Suprapubic skin (tissue), 4 donors: Measurements from ENCODE around the gene FOLH1. TPM values are rescaled to one million over a fixed set of nuclear protein-coding genes. Genes with fewer than 3 reads are reported as not detected.
"Not testable (repeated sequence)": the region's sequence is repeated elsewhere in the genome, so short reads cannot be mapped to it uniquely, and the experiment has no call there.

ENCODE experiments used
- DNase-seq, 2 donors: peaks; one replicate each; pipeline ENCODE4 v3.0.0-alpha.2; 2019; ENCODE audit warnings: low spot score in 2 of 2
- H3K27ac ChIP-seq: fragments of 200-600 bp; sonication (generic); one replicate; pipeline ENCODE4 v1.5.1; 2019
- H3K27me3 ChIP-seq: fragments of 200-600 bp; sonication (generic); one replicate; pipeline ENCODE4 v1.5.1; 2019
- H3K36me3 ChIP-seq: fragments of 200-600 bp; sonication (generic); one replicate; pipeline ENCODE4 v1.5.1; 2019
- H3K4me1 ChIP-seq: fragments of 200-600 bp; sonication (generic); one replicate; pipeline ENCODE4 v1.5.1; 2019
- H3K4me3 ChIP-seq: fragments of 200-600 bp; sonication (generic); one replicate; pipeline ENCODE4 v1.5.1; 2019; ENCODE audit warnings: mild to moderate bottlenecking
- H3K9me3 ChIP-seq: fragments of 200-600 bp; sonication (generic); one replicate; pipeline ENCODE4 v1.5.1; 2019
- EP300 ChIP-seq: sonication (generic); formaldehyde crosslinking; IDR thresholded peaks from one replicate; pipeline ENCODE4 v1.6.1; 2017; ENCODE audit warnings: antibody characterized with exemption
- POLR2A ChIP-seq, 2 donors: fragments of 450-650 bp; IDR thresholded peaks; one replicate each; pipeline ENCODE4 v1.6.1; 2017; ENCODE audit warnings: antibody characterized with exemption in 2 of 2, mild to moderate bottlenecking in 2 of 2, moderate library complexity in 2 of 2
- POLR2AphosphoS5 ChIP-seq, 3 donors: sonication (generic); formaldehyde crosslinking; IDR thresholded peaks; one replicate each; pipeline ENCODE4 v1.6.1; 2017; ENCODE audit warnings: antibody characterized with exemption in 3 of 3
- WGBS: methylation state at CpG from one replicate; pipeline ENCODE4 v1.1.5; 2018; 5-methylcytosine and 5-hydroxymethylcytosine counted together
- total RNA-seq, 4 donors: library from RNA; depleted of rRNA; stranded (reverse); fragments of >200 nt; gene quantifications; one replicate each; pipeline ENCODE4 v1.1.0, GENCODE V29; 2016
- TF ChIP-seq, protein P1 (sequence below), 2 donors: fragments of 200-600 bp in 1 of 2; fragments of 450-650 bp in 1 of 2; sonication (generic) in 1 of 2; IDR thresholded peaks; one replicate each; pipeline ENCODE4 v1.5.1; 2016 to 2019; ENCODE audit warnings: antibody characterized with exemption in 2 of 2, mild to moderate bottlenecking in 1 of 2, moderate library complexity in 1 of 2

Gene FOLH1
- total RNA-seq, 4 donors from 2014 or later = 0.64 to 2.6 (median 1.5) TPM

DNA sequence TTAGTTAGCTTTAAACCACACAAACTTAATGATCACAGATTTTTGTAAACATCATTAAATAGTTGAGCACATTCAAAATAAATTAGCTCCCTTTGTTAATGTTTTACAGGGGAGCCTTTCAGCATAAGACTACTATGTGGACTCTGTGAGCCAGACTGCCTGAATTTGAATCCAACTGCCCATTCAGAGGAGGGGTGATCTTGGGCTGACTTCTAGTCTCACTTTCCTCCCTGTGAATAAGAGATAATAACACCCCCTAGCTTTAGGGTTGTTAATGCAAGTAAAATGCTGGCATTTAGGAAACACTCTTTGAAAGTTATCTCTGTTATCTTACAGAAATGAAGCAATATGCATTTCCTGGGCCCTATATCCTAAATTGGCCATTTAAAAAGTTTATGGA is 23.6 kb downstream of the FOLH1 start:
- not testable (repeated sequence) for DNase-seq, H3K27me3 ChIP-seq, H3K27ac ChIP-seq, H3K9me3 ChIP-seq, H3K36me3 ChIP-seq, H3K4me3 ChIP-seq, H3K4me1 ChIP-seq

DNA sequence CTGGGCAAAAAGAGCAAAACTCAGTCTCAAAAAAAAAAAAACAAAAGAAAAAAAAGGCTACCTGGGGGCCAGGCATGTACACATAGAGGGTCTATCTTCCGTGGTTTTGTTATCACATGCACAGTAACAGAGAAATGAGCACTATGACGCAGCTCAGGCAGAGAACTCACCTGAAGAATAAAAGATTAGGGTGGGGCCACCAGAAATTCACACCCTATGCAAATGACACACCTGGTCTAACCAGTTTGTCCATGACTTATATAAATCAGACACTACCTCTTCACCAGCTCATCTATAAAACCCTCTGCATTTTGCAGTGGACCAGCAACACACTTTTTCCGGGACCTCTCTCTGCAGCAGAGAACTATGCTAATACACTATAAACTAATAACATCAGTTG is 30.5 kb downstream of the FOLH1 start:
- WGBS = 27% methylated on average over 3 of the region's 3 CpGs
- H3K27me3 ChIP-seq, H3K4me1 ChIP-seq, DNase-seq, H3K9me3 ChIP-seq, H3K36me3 ChIP-seq, H3K4me3 ChIP-seq, H3K27ac ChIP-seq: not testable (repeated sequence)

GRCh38 chr11:49175378-49175777 is 33.0 kb downstream of the FOLH1 start:
- not testable (repeated sequence) for H3K27me3 ChIP-seq, H3K4me3 ChIP-seq, H3K9me3 ChIP-seq, DNase-seq, H3K4me1 ChIP-seq, H3K36me3 ChIP-seq, H3K27ac ChIP-seq

DNA sequence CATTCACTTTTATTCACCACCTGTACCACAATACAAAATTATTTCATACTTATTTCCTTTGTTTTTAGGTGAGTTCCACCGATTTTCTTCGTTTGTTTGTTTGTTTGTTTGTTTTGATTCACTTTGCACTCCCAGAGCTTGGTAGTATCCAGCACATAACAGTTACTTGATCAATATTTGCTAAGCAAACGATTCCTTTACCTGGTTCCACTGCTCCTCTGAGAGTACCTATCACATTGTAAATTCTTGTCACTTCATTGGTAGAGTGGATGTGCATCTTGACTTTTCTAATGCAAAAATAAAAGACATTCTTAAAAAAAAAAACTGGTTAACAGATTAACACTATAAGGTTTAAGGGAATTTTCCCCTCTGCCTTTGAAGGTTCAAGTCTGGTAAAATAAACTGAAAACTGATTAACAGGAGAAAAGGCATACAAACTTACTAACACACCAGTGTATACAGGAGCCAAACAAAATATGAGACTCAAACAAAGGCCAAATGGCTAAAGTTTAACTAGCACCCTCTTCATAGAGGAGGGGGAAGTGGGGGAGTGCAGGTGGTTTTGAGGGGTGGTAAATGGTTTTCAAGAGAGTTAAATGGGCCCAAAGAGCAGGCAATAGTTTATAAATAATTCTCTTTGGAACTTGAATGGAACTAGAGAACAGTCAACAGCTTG is 33.6 kb downstream of the FOLH1 start:
- not testable (repeated sequence) for H3K27me3 ChIP-seq, H3K4me1 ChIP-seq, DNase-seq, H3K36me3 ChIP-seq, H3K9me3 ChIP-seq, H3K4me3 ChIP-seq, H3K27ac ChIP-seq
- 63% methylated on average over 3 of the region's 3 CpGs for WGBS

DNA sequence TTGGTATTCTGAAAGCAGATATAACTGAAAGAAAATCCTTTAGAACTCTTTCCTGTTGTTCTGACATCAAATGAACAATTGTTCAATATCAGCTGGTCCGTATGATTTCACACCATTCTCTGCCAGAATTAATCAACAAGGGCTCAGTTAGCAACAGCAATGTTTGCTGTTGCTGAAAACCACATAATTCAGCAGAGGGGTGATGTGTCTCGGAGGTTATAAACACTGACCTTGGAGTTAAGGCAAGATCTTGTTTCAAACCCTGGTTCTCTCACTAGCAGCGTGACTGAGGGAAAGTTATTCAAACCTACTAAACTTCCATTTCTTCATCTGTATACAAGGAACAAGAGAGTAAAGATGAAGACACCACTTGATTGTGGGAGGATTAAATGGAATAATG is 36.8 kb downstream of the FOLH1 start:
- not testable (repeated sequence) for H3K27me3 ChIP-seq, H3K4me3 ChIP-seq, H3K36me3 ChIP-seq, H3K4me1 ChIP-seq, H3K27ac ChIP-seq, H3K9me3 ChIP-seq, DNase-seq
- WGBS = 67% methylated on average over 3 of the region's 3 CpGs

DNA sequence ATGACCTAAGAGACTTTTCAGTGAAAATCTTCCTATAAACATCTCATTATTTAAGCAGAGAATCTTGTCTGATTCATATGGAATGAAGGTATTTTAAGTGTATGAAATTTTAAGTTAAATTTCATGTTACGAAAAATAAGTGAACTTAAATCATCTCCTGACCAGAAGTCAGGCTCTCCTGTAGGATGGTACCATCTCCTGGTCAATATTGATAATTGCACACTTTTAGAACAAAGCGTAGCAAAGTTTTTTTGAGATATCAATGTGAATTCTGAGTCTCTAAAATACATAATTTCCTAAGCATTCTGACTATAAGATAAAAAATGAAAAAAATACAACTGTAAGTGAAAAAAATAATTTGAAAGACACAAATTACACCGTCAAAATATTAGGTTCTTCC is 38.8 kb downstream of the FOLH1 start:
- not testable (repeated sequence) for H3K36me3 ChIP-seq, DNase-seq, H3K4me1 ChIP-seq, H3K9me3 ChIP-seq, H3K27me3 ChIP-seq, H3K4me3 ChIP-seq, H3K27ac ChIP-seq
- WGBS = 77% methylated on average over 3 of the region's 3 CpGs

DNA sequence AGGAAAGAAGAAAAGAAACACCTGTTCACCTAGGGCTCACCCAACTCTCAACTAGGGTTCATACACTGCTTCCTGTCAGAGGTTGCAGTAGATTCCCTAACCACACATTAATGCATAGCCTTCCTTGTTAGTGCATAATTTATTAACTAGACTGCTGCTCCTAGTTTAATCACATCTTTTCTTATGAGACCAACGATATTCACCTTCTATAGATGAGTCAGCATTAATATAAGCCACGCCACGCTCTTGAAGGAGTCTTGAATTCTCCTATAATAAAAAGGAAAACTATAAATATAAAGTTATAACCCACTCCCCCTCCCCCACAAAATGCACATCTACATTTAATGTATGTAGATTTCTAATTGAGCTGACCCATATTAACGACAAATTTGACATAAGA is 39.4 kb downstream of the FOLH1 start:
- not testable (repeated sequence) for H3K27ac ChIP-seq, H3K27me3 ChIP-seq, H3K4me1 ChIP-seq, H3K9me3 ChIP-seq, H3K4me3 ChIP-seq, DNase-seq, H3K36me3 ChIP-seq
- 86% methylated on average over 4 of the region's 4 CpGs for WGBS

GRCh38 chr11:49151211-49151610 is 57.2 kb downstream of the FOLH1 start:
- Histone ChIP-seq H3K27me3 (no peaks in the 10 kb centered on the region), H3K27ac (no peak overlapping the region), H3K9me3 (no peaks in the 10 kb centered on the region), H3K4me1 (no peaks in the 10 kb centered on the region), H3K4me3 (no peak overlapping the region), H3K36me3 (no peaks in the 10 kb centered on the region)
- no peak for TF ChIP-seq POLR2A (IDR thresholded peaks at IDR 0.05)
- no peak for TF ChIP-seq POLR2AphosphoS5 (IDR thresholded peaks at IDR 0.05)
- TF ChIP-seq EP300 = no peak
- TF ChIP-seq, protein P1, sequence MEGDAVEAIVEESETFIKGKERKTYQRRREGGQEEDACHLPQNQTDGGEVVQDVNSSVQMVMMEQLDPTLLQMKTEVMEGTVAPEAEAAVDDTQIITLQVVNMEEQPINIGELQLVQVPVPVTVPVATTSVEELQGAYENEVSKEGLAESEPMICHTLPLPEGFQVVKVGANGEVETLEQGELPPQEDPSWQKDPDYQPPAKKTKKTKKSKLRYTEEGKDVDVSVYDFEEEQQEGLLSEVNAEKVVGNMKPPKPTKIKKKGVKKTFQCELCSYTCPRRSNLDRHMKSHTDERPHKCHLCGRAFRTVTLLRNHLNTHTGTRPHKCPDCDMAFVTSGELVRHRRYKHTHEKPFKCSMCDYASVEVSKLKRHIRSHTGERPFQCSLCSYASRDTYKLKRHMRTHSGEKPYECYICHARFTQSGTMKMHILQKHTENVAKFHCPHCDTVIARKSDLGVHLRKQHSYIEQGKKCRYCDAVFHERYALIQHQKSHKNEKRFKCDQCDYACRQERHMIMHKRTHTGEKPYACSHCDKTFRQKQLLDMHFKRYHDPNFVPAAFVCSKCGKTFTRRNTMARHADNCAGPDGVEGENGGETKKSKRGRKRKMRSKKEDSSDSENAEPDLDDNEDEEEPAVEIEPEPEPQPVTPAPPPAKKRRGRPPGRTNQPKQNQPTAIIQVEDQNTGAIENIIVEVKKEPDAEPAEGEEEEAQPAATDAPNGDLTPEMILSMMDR (IDR thresholded peaks at IDR 0.05) = no peak
- WGBS = 82% methylated on average over 12 of the region's 12 CpGs
- no peak for DNase-seq

DNA sequence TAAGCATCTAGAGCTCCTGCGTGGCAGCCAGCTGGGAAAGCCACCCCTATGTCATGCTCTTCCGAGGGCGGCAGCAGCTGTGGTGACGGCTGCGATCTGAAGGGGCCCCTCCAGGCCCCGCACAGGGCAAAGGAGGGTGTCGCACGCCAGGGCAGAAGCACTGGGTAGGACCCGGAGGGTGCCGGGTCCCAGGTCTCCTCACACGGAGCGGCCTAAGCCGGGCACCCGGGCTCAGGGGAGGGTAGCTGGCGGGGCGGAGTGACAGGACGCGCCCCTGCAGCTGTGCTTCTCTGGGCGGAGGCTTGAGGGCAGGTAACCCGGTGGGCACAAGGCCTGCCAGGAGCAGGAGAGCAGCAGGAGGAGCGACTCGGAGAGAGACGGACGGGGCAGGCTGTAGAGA is 106.0 kb downstream of the FOLH1 start:
- H3K9me3 ChIP-seq, DNase-seq, H3K4me3 ChIP-seq, H3K4me1 ChIP-seq, H3K27me3 ChIP-seq, H3K36me3 ChIP-seq, H3K27ac ChIP-seq: not testable (repeated sequence)
- 91% methylated on average over 14 of the region's 24 CpGs for WGBS

Other genes with a start within 250 kb of the FOLH1 start
- not detected for gene TRIM51G, start 224.7 kb downstream of the FOLH1 start, total RNA-seq
- gene TRIM49B, start 179.8 kb downstream of the FOLH1 start, total RNA-seq = not detected
- not detected for gene TRIM64C, start 149.5 kb downstream of the FOLH1 start, total RNA-seq